Stomach (tissue), 9 donors: ENCODE data around the gene DPF3. TPM values are rescaled to one million over a fixed set of nuclear protein-coding genes. Genes with fewer than 3 reads are reported as not detected.

Experiments
- DNase-seq, 2 donors: peaks; one replicate each; pipeline versions ENCODE4 v3.0.0 to v3.0.0-alpha.2; 2013 to 2019
- H3K27ac ChIP-seq, 5 donors: fragments of 200-600 bp in 4 of 5; sonication (generic) in 4 of 5; one replicate each; pipeline ENCODE4 v1.5.1; 2013 to 2019; ENCODE audit warnings: mild to moderate bottlenecking in 1 of 5, moderate library complexity in 1 of 5
- H3K27me3 ChIP-seq, 3 donors: fragments of 200-600 bp; sonication (generic); one replicate each; pipeline ENCODE4 v1.5.1; 2017 to 2019; ENCODE audit warnings: mixed run types in 1 of 3
- H3K36me3 ChIP-seq, 4 donors: fragments of 200-600 bp; sonication (generic); 1 replicate in 3 of 4; 2 replicates in 1 of 4; pipeline ENCODE4 v1.5.1; 2016 to 2019
- H3K4me1 ChIP-seq, 4 donors: fragments of 200-600 bp; sonication (generic); one replicate each; pipeline ENCODE4 v1.5.1; 2016 to 2019
- H3K4me3 ChIP-seq, 4 donors: fragments of 200-600 bp; sonication (generic) in 3 of 4; one replicate each; pipeline ENCODE4 v1.5.1; 2016 to 2019; ENCODE audit warnings: mild to moderate bottlenecking in 1 of 4
- H3K9me3 ChIP-seq, 4 donors: fragments of 200-600 bp; sonication (generic); one replicate each; pipeline ENCODE4 v1.5.1; 2016 to 2019
- CTCF ChIP-seq, 7 experiments: fragments of 450-650 bp in 4 of 7; fragments of 200-600 bp in 3 of 7; sonication (generic) in 3 of 7; IDR thresholded peaks; one replicate each; pipeline ENCODE4 v1.5.1; 2016 to 2019; ENCODE audit warnings: antibody characterized with exemption in 7 of 7, control low read depth in 2 of 7, mild to moderate bottlenecking in 1 of 7
- EP300 ChIP-seq: sonication (generic); formaldehyde crosslinking; IDR thresholded peaks from one replicate; pipeline ENCODE4 v1.6.1; 2017; ENCODE audit warnings: antibody characterized with exemption
- POLR2A ChIP-seq, 4 donors: fragments of 450-650 bp; IDR thresholded peaks; one replicate each; pipeline ENCODE4 v1.6.1; 2016; ENCODE audit warnings: antibody characterized with exemption in 4 of 4, control low read depth in 2 of 4, mild to moderate bottlenecking in 1 of 4, moderate library complexity in 1 of 4
- POLR2AphosphoS5 ChIP-seq, 3 donors: sonication (generic); formaldehyde crosslinking; IDR thresholded peaks; one replicate each; pipeline ENCODE4 v1.6.1; 2016; ENCODE audit warnings: antibody characterized with exemption in 3 of 3
- WGBS, 5 donors: extraction: QIAGEN DNeasy Blood & Tissue Kit in 3 of 5; methylation state at CpG; one replicate each; pipeline versions ENCODE4 v1.1.5 to v1.1.7; 2013 to 2018; 5-methylcytosine and 5-hydroxymethylcytosine counted together
- intact Hi-C: fragments of 100-400 bp; cut with DNase I; formaldehyde crosslinking; loops from one replicate; pipeline ENCODE4 v1.15.1; 2023; ENCODE audit warnings: low total_unique reads
- polyA plus RNA-seq, 3 donors: library from polyadenylated mRNA; stranded (reverse); fragments of 200-250 nt; gene quantifications; one replicate each; pipeline ENCODE4 v1.2.3, GENCODE V29; 2013
- total RNA-seq, 5 donors: library from RNA; depleted of rRNA; stranded (reverse); fragments of >200 nt; gene quantifications; one replicate each; pipeline versions ENCODE4 v1.1.0 to v1.2.3, GENCODE V29; 2014 to 2016
- donor health status: healthy with polysubstance abuse.
- donor health status: Bipolar disorder and iron deficiency.
- donor health status: healthy.

The DPF3 gene
- total and polyA plus RNA-seq, 8 donors: 0.20 to 113 (median 3.7) TPM

- Histone ChIP-seq H3K4me1 (peaks cover 0 to 22% (median 0%) of the 10 kb centered on the region in 4 donors), H3K36me3 (no peaks in the 10 kb centered on the region), H3K27ac (no peak overlapping the region), H3K4me3 (no peak overlapping the region), H3K9me3 (no peaks in the 10 kb centered on the region), H3K27me3 (peaks cover 0 to 17% (median 0%) of the 10 kb centered on the region in 3 donors)
- intact Hi-C loops: no loop called here
- TF ChIP-seq POLR2AphosphoS5 (IDR thresholded peaks at IDR 0.05) (peak in 1 of 3 donors; percentile 11), EP300 (no peak), POLR2A (IDR thresholded peaks at IDR 0.05) (no peak)
- DNase-seq: peak in 1 of 2 donors; percentile 71
- whole genome bisulfite sequencing, 5 donors: 50 to 69% (median 66%) methylated on average over 9 of the region's 9 CpGs
These were observed 23.3 kb upstream of the DPF3 start for GRCh38 chr14:72917094-72917802.

- Histone ChIP-seq H3K27ac (no peak overlapping the region), H3K9me3 (no peaks in the 10 kb centered on the region), H3K4me1 (peaks cover 0 to 22% (median 0%) of the 10 kb centered on the region in 4 donors), H3K27me3 (peaks cover 0 to 17% (median 0%) of the 10 kb centered on the region in 3 donors), H3K36me3 (no peaks in the 10 kb centered on the region), H3K4me3 (no peak overlapping the region)
- intact Hi-C loops: no loop called here
- no peak for DNase-seq
- no peak for TF ChIP-seq POLR2A (IDR thresholded peaks at IDR 0.05)
- TF ChIP-seq CTCF (IDR thresholded peaks at IDR 0.05): no peak
- TF ChIP-seq POLR2AphosphoS5 (IDR thresholded peaks at IDR 0.05): no peak
- TF ChIP-seq EP300: no peak
- WGBS, 5 donors: 50 to 61% (median 54%) methylated on average over 6 of the region's 6 CpGs
These were observed 22.3 kb upstream of the DPF3 start for GRCh38 chr14:72916174-72916573.

GRCh38 chr14:72913809-72914208 is 19.9 kb upstream of the DPF3 start:
- TF ChIP-seq POLR2AphosphoS5 (IDR thresholded peaks at IDR 0.05) (no peak), CTCF (IDR thresholded peaks at IDR 0.05) (no peak), EP300 (no peak), POLR2A (IDR thresholded peaks at IDR 0.05) (no peak)
- Histone ChIP-seq H3K9me3 (no peaks in the 10 kb centered on the region), H3K36me3 (no peaks in the 10 kb centered on the region), H3K27ac (no peak overlapping the region), H3K4me3 (no peak overlapping the region), H3K27me3 (peaks cover 0 to 4% (median 0%) of the 10 kb centered on the region in 3 donors), H3K4me1 (peaks cover 0 to 22% (median 0%) of the 10 kb centered on the region in 4 donors)
- intact Hi-C loops: no loop called here
- DNase-seq: no peak
- 41 to 52% (median 45%) methylated on average over 2 of the region's 2 CpGs for WGBS, 5 donors

- Histone ChIP-seq H3K9me3 (no peaks in the 10 kb centered on the region), H3K27me3 (no peaks in the 10 kb centered on the region), H3K4me1 (peaks cover 0 to 17% (median 7%) of the 10 kb centered on the region in 4 donors), H3K4me3 (no peak overlapping the region), H3K36me3 (no peaks in the 10 kb centered on the region), H3K27ac (no peak overlapping the region)
- TF ChIP-seq CTCF (IDR thresholded peaks at IDR 0.05): no peak
- no peak for TF ChIP-seq POLR2A (IDR thresholded peaks at IDR 0.05)
- no peak for TF ChIP-seq POLR2AphosphoS5 (IDR thresholded peaks at IDR 0.05)
- TF ChIP-seq EP300: no peak
- intact Hi-C loops: no loop called here
- no peak for DNase-seq
- WGBS, 5 donors: 22 to 51% (median 40%) methylated on average over 5 of the region's 5 CpGs
These were observed 15.3 kb upstream of the DPF3 start for GRCh38 chr14:72909163-72909562.

- Histone ChIP-seq H3K9me3 (no peaks in the 10 kb centered on the region), H3K4me1 (peaks cover 0 to 17% (median 7%) of the 10 kb centered on the region in 4 donors), H3K4me3 (no peak overlapping the region), H3K27me3 (no peaks in the 10 kb centered on the region), H3K27ac (peak overlapping the region in 2 of 5 donors; percentile 2 to 13), H3K36me3 (no peaks in the 10 kb centered on the region)
- intact Hi-C loops: no loop called here
- TF ChIP-seq EP300 (no peak), CTCF (IDR thresholded peaks at IDR 0.05) (no peak), POLR2AphosphoS5 (IDR thresholded peaks at IDR 0.05) (no peak), POLR2A (IDR thresholded peaks at IDR 0.05) (no peak)
- WGBS, 5 donors: 40 to 57% (median 43%) methylated on average over 5 of the region's 5 CpGs
- DNase-seq: no peak
These were observed 14.0 kb upstream of the DPF3 start for GRCh38 chr14:72907886-72908285.
